Neural progenitor cell (in vitro differentiated cells): Measurements from ENCODE around the gene CUL1. TPM values are rescaled to one million over a fixed set of nuclear protein-coding genes. Genes with fewer than 3 reads are reported as not detected.

Experiments
- DNase-seq: peaks from one replicate; pipeline ENCODE4 v3.0.0-alpha.2; 2016; ENCODE audit warnings: low spot score
- H2AFZ ChIP-seq: fragments of 200-600 bp; sonication (generic); replicated peaks from 2 replicates; pipeline ENCODE4 v1.6.1; 2016; ENCODE audit warnings: antibody characterized with exemption
- H3F3A ChIP-seq: fragments of 200-600 bp; sonication (generic); 2 replicates; pipeline ENCODE4 v1.6.1; 2016; ENCODE audit warnings: antibody characterized with exemption, low read depth
- H3K27ac ChIP-seq: fragments of 200-600 bp; sonication (generic); 2 replicates; pipeline ENCODE4 v1.5.1; 2016; ENCODE audit warnings: mild to moderate bottlenecking
- H3K27me3 ChIP-seq: fragments of 200-600 bp; sonication (generic); 2 replicates; pipeline ENCODE4 v1.6.1; 2016; ENCODE audit warnings: mild to moderate bottlenecking, moderate library complexity
- H3K36me3 ChIP-seq: fragments of 200-600 bp; sonication (generic); 2 replicates; pipeline ENCODE4 v1.5.1; 2016
- H3K4me1 ChIP-seq: fragments of 200-600 bp; sonication (generic); 2 replicates; pipeline ENCODE4 v1.6.1; 2016; ENCODE audit warnings: mixed run types
- H3K4me2 ChIP-seq: fragments of 200-600 bp; sonication (generic); 2 replicates; pipeline ENCODE4 v1.6.1; 2016
- H3K4me3 ChIP-seq: fragments of 200-600 bp; sonication (generic); 2 replicates; pipeline ENCODE4 v1.5.1; 2016
- H3K79me2 ChIP-seq: fragments of 200-600 bp; sonication (generic); 2 replicates; pipeline ENCODE4 v1.6.1; 2016; ENCODE audit warnings: low read depth
- H3K9ac ChIP-seq: fragments of 200-600 bp; sonication (generic); 2 replicates; pipeline ENCODE4 v1.6.1; 2016
- H3K9me3 ChIP-seq: fragments of 200-600 bp; sonication (generic); 2 replicates; pipeline ENCODE4 v1.5.1; 2016; ENCODE audit warnings: low read depth
- H4K20me1 ChIP-seq: fragments of 200-600 bp; sonication (generic); 2 replicates; pipeline ENCODE4 v1.6.1; 2016; ENCODE audit warnings: low read depth
- H3K27ac Mint-ChIP-seq: 3 replicates; pipeline ENCODE4 v1.8.0; 2021; ENCODE audit warnings: mixed read lengths
- H3K27me3 Mint-ChIP-seq: 2 replicates; pipeline ENCODE4 v1.8.0; 2022; ENCODE audit warnings: low read depth, mild to moderate bottlenecking, inconsistent platforms, moderate library complexity, mixed read lengths; ENCODE audit not compliant: insufficient read depth
- H3K36me3 Mint-ChIP-seq: 3 replicates; pipeline ENCODE4 v1.8.0; 2021; ENCODE audit warnings: mixed read lengths
- H3K4me1 Mint-ChIP-seq: 3 replicates; pipeline ENCODE4 v1.8.0; 2021; ENCODE audit warnings: mixed read lengths
- H3K4me3 Mint-ChIP-seq: 3 replicates; pipeline ENCODE4 v1.8.0; 2021; ENCODE audit warnings: mild to moderate bottlenecking, moderate library complexity, mixed read lengths
- H3K9me3 Mint-ChIP-seq: 3 replicates; pipeline ENCODE4 v1.8.0; 2020; ENCODE audit warnings: mixed read lengths
- EZH2 ChIP-seq: fragments of 200-600 bp; sonication (generic); IDR thresholded peaks from 2 replicates; pipeline ENCODE4 v1.6.1; 2017; ENCODE audit warnings: antibody characterized with exemption, mild to moderate bottlenecking, moderate library complexity
- EZH2phosphoT487 ChIP-seq: fragments of 200-600 bp; sonication (generic); IDR thresholded peaks from 2 replicates; pipeline ENCODE4 v1.6.1; 2017; ENCODE audit warnings: antibody characterized with exemption
- total RNA-seq: library from RNA; depleted of rRNA; stranded (reverse); fragments of >200 nt; gene quantifications from 2 replicates; pipeline ENCODE4 v1.2.3, GENCODE V29; 2015; ENCODE audit warnings: low replicate concordance
- TF ChIP-seq, protein P1 (sequence below): fragments of 200-600 bp; sonication (generic); IDR thresholded peaks from 2 replicates; pipeline ENCODE4 v1.5.1; 2017; ENCODE audit warnings: antibody characterized with exemption, mild to moderate bottlenecking

Gene CUL1
- total RNA-seq, 1 donor from 2014 or later = 89.3 TPM

DNA sequence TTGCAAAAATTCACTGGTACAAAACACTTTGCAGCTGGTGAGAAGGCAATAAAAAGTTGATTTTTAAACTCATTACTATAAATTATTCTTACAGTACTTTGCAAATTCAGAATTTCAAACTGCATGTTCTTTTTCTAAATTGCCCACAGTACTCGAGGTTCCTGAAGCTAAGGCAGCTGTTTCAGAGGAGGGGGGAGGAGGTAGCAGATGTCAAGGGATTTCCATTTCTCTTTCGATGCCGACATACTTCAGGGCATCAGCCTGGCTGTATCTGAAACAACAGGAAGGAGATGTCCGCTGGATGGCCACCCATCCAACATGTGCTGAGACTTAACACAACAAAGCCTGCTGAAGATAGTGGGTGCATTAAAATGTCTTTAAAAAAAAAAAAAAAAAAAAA, 108.7 kb downstream of the CUL1 start:
- Histone ChIP-seq H3K4me1 (no peaks in the 10 kb centered on the region), H3K27me3 (no peaks in the 10 kb centered on the region), H3K9me3 (no peaks in the 10 kb centered on the region), H3K27ac (no peak overlapping the region), H2AFZ (no peak overlapping the region), H3F3A (peaks cover 37% of the 10 kb centered on the region), H3K36me3 (peaks cover 21% of the 10 kb centered on the region), H4K20me1 (peaks cover 8% of the 10 kb centered on the region), H3K4me3 (no peak overlapping the region), H3K9ac (no peak overlapping the region), H3K4me2 (no peak overlapping the region), H3K79me2 (no peaks in the 10 kb centered on the region)
- Mint-ChIP-seq H3K4me3 (no peak overlapping the region), H3K4me1 (peaks cover 6% of the 10 kb centered on the region), H3K27me3 (no peaks in the 10 kb centered on the region), H3K36me3 (peaks cover 49% of the 10 kb centered on the region), H3K27ac (no peak overlapping the region), H3K9me3 (no peaks in the 10 kb centered on the region)
- no peak for DNase-seq
- TF ChIP-seq EZH2phosphoT487 (no peak), EZH2 (no peak)

DNA sequence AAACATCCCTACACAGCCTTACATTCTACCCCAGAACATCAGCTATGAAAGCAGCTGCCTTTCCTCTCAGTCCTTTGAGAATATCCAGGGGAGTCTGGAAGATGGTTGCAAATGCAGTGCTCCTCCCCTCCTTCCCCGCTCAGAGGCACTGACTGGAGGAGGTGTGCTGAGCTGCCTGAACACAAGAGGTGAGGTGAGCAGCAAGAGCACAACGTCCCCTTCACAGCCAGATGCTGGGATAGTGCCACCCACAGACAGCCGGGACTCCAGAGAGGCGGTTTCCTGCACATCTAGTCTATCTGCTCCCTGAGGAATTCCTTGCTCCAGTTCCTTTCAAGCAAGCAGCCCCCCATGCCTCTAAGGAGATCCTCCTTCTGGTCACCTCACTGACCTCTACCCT, 111.2 kb downstream of the CUL1 start:
- no peak overlapping the region for H3K4me3 Mint-ChIP-seq
- peak overlapping the region; percentile 44 for H3K27ac Mint-ChIP-seq
- peak overlapping the region; percentile 46 for H3K27ac ChIP-seq

DNA sequence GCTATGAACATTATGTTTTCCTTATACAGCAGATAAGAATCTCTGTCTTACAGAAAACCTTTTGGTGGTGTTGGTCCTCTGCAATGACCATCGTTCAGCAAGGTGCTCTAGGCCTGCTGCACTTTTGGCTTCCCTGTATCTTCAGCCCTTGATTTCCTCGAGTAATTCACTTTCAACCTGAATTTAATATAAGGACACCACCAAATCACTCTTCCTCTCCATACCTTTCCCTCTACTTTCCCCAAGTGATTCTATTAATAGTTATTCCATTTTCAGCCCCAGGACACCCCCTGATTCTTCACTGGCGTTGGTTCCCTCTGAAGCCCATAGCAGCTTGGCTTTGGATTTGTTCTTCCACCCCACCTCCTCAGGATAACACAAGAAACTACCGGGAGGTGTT, 113.2 kb downstream of the CUL1 start:
- H3K9ac ChIP-seq = no peak overlapping the region
- no peak for DNase-seq
- no peak overlapping the region for H3K27ac ChIP-seq
- TF ChIP-seq, protein P1, sequence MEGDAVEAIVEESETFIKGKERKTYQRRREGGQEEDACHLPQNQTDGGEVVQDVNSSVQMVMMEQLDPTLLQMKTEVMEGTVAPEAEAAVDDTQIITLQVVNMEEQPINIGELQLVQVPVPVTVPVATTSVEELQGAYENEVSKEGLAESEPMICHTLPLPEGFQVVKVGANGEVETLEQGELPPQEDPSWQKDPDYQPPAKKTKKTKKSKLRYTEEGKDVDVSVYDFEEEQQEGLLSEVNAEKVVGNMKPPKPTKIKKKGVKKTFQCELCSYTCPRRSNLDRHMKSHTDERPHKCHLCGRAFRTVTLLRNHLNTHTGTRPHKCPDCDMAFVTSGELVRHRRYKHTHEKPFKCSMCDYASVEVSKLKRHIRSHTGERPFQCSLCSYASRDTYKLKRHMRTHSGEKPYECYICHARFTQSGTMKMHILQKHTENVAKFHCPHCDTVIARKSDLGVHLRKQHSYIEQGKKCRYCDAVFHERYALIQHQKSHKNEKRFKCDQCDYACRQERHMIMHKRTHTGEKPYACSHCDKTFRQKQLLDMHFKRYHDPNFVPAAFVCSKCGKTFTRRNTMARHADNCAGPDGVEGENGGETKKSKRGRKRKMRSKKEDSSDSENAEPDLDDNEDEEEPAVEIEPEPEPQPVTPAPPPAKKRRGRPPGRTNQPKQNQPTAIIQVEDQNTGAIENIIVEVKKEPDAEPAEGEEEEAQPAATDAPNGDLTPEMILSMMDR = no peak
- no peak for TF ChIP-seq EZH2
- no peak for TF ChIP-seq EZH2phosphoT487
- H3K9me3 Mint-ChIP-seq = no peaks in the 10 kb centered on the region
- peaks cover 3% of the 10 kb centered on the region for H3K27me3 Mint-ChIP-seq
- H3K27me3 ChIP-seq = no peaks in the 10 kb centered on the region
- no peak overlapping the region for H2AFZ ChIP-seq
- peaks cover 6% of the 10 kb centered on the region for H3K4me1 Mint-ChIP-seq
- no peak overlapping the region for H3K4me3 Mint-ChIP-seq
- peaks cover 50% of the 10 kb centered on the region for H3K36me3 Mint-ChIP-seq
- H3K4me1 ChIP-seq = no peaks in the 10 kb centered on the region
- peaks cover 28% of the 10 kb centered on the region for H3K36me3 ChIP-seq
- H4K20me1 ChIP-seq = peaks cover 8% of the 10 kb centered on the region
- H3K27ac Mint-ChIP-seq = peak overlapping the region; percentile 9
- H3K79me2 ChIP-seq = no peaks in the 10 kb centered on the region
- H3K4me2 ChIP-seq = no peak overlapping the region
- H3F3A ChIP-seq = peaks cover 25% of the 10 kb centered on the region
- H3K9me3 ChIP-seq = no peaks in the 10 kb centered on the region
- no peak overlapping the region for H3K4me3 ChIP-seq

More for the DNA sequence above, 111.2 kb downstream of the CUL1 start:
- no peak overlapping the region for H3K4me3 ChIP-seq
- Mint-ChIP-seq H3K4me1 (peaks cover 6% of the 10 kb centered on the region), H3K27me3 (no peaks in the 10 kb centered on the region), H3K36me3 (peaks cover 50% of the 10 kb centered on the region), H3K9me3 (no peaks in the 10 kb centered on the region)
- H2AFZ ChIP-seq = no peak overlapping the region
- DNase-seq = peak; percentile 10
- H3K9ac ChIP-seq = no peak overlapping the region
- TF ChIP-seq, protein P1 = no peak
- no peak for TF ChIP-seq EZH2
- TF ChIP-seq EZH2phosphoT487 = no peak
- H3K4me1 ChIP-seq = no peaks in the 10 kb centered on the region
- no peaks in the 10 kb centered on the region for H3K79me2 ChIP-seq
- H3K4me2 ChIP-seq = no peak overlapping the region
- H3F3A ChIP-seq = peaks cover 32% of the 10 kb centered on the region
- no peaks in the 10 kb centered on the region for H3K27me3 ChIP-seq
- peaks cover 28% of the 10 kb centered on the region for H3K36me3 ChIP-seq
- no peaks in the 10 kb centered on the region for H3K9me3 ChIP-seq
- H4K20me1 ChIP-seq = peaks cover 8% of the 10 kb centered on the region

DNA sequence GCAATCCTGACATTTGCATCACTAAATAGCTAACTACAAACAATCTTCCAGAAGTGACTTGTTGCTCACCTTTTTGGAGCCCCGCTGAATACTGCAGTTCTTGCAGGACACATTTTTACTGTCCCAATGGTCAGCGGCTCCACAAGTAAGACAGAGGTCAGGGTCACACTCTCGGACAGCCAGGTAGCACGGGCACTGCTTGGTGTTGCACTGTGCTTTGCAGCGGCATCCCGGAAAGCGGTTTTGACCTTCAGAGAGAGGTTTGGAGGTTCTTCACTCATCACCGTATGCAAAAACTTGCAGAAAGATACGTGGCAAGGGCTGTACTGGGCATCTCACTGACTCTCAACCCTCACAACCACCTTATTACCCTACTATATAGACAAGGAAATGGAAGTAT, 115.2 kb downstream of the CUL1 start:
- Mint-ChIP-seq H3K4me3 (no peak overlapping the region), H3K27me3 (peaks cover 3% of the 10 kb centered on the region), H3K36me3 (peaks cover 54% of the 10 kb centered on the region), H3K27ac (no peak overlapping the region), H3K9me3 (no peaks in the 10 kb centered on the region), H3K4me1 (peaks cover 6% of the 10 kb centered on the region)
- Histone ChIP-seq H3K9me3 (no peaks in the 10 kb centered on the region), H3K4me3 (no peak overlapping the region), H3K27ac (no peak overlapping the region), H2AFZ (no peak overlapping the region), H3K36me3 (peaks cover 28% of the 10 kb centered on the region), H4K20me1 (peaks cover 8% of the 10 kb centered on the region), H3K4me2 (no peak overlapping the region), H3K9ac (no peak overlapping the region), H3K79me2 (no peaks in the 10 kb centered on the region), H3K27me3 (no peaks in the 10 kb centered on the region), H3F3A (peaks cover 24% of the 10 kb centered on the region), H3K4me1 (no peaks in the 10 kb centered on the region)
- no peak for DNase-seq
- no peak for TF ChIP-seq EZH2phosphoT487
